Fibroblast of lung (primary cell): ENCODE results near the gene RFX2. TPM values are rescaled to one million over a fixed set of nuclear protein-coding genes. Genes with fewer than 3 reads are reported as not detected.
A peak's percentile ranks its signal among the peaks of the same experiment; 100 is the strongest.

Experiments used
- DNase-seq, 2 donors: peaks; one replicate each; pipeline versions ENCODE4 v3.0.0 to v3.0.0-alpha.2; 2010; ENCODE audit warnings: low read depth in 2 of 2
- H2AFZ ChIP-seq: 2 replicates; pipeline ENCODE4 v1.5.1; 2012; ENCODE audit warnings: low read length, control low read depth, inconsistent platforms
- H3K27ac ChIP-seq: 2 replicates; pipeline ENCODE4 v1.5.1; 2011; ENCODE audit warnings: low read length, control low read depth; ENCODE audit not compliant: insufficient read depth
- H3K27me3 ChIP-seq: 2 replicates; pipeline ENCODE4 v1.5.1; 2011; ENCODE audit warnings: mild to moderate bottlenecking, low read length; ENCODE audit not compliant: control insufficient read depth, insufficient read depth
- H3K36me3 ChIP-seq: 2 replicates; pipeline ENCODE4 v1.5.1; 2011; ENCODE audit warnings: low read length; ENCODE audit not compliant: control insufficient read depth, insufficient read depth
- H3K4me1 ChIP-seq: 2 replicates; pipeline ENCODE4 v1.5.1; 2011; ENCODE audit warnings: low read length; ENCODE audit not compliant: control insufficient read depth, insufficient read depth; ENCODE audit errors: extremely low read depth
- H3K4me2 ChIP-seq: 2 replicates; pipeline ENCODE4 v1.5.1; 2011; ENCODE audit warnings: low read length, control low read depth; ENCODE audit not compliant: insufficient read depth; ENCODE audit errors: extremely low read depth
- H3K4me3 ChIP-seq, 4 experiments: fragments of 200-600 bp in 1 of 4; sonication (generic) in 1 of 4; replicated peaks in 1 of 4; 2 replicates each; pipeline ENCODE4 v1.5.1; 2011 to 2016; ENCODE audit warnings: low read length in 4 of 4, low read depth in 3 of 4, mild to moderate bottlenecking in 3 of 4, control low read depth in 2 of 4, inconsistent platforms in 1 of 4, mixed read lengths in 1 of 4; ENCODE audit not compliant: insufficient read depth in 1 of 4; ENCODE audit errors: control extremely low read depth in 1 of 4
- H3K79me2 ChIP-seq: 2 replicates; pipeline ENCODE4 v1.5.1; 2012; ENCODE audit warnings: mild to moderate bottlenecking, low read length, inconsistent platforms; ENCODE audit not compliant: control insufficient read depth, insufficient read depth
- H3K9ac ChIP-seq: 2 replicates; pipeline ENCODE4 v1.5.1; 2011; ENCODE audit warnings: mild to moderate bottlenecking, low read length, control low read depth; ENCODE audit not compliant: insufficient read depth
- H3K9me3 ChIP-seq: 2 replicates; pipeline ENCODE4 v1.5.1; 2012; ENCODE audit warnings: low read depth, low read length; ENCODE audit not compliant: control insufficient read depth, insufficient read depth
- H4K20me1 ChIP-seq: 2 replicates; pipeline ENCODE4 v1.5.1; 2011; ENCODE audit warnings: low read length; ENCODE audit not compliant: control insufficient read depth, insufficient read depth; ENCODE audit errors: extremely low read depth
- EZH2 ChIP-seq: IDR thresholded peaks from 2 replicates; pipeline ENCODE4 v1.5.1; 2012; ENCODE audit warnings: low read length, control low read depth, mild to moderate bottlenecking; ENCODE audit errors: missing control alignments
- polyA plus RNA-seq, 2 donors: library from polyadenylated mRNA; depleted of rRNA in 1 of 2; stranded (reverse) in 1 of 2; unstranded in 1 of 2; fragments of >200 nt; gene quantifications; 2 replicates each; pipeline ENCODE4 v1.2.1, GENCODE V29; 2011 to 2012; ENCODE audit warnings: missing spikeins in 1 of 2
- total RNA-seq: library from RNA; depleted of rRNA; stranded (reverse); fragments of >200 nt; gene quantifications from 2 replicates; pipeline ENCODE4 v1.2.1, GENCODE V29; 2014
- TF ChIP-seq, protein P1 (sequence below), 2 donors: IDR thresholded peaks in 1 of 2; conservative IDR thresholded peaks in 1 of 2; 1 replicate in 1 of 2; 2 replicates in 1 of 2; pipeline ENCODE4 v1.5.1; 2011 to 2012; ENCODE audit warnings: low read length in 2 of 2, control low read depth in 1 of 2, inconsistent platforms in 1 of 2, low read depth in 1 of 2, mild to moderate bottlenecking in 1 of 2

The RFX2 gene
- total and polyA plus RNA-seq, 2 donors (not counting 1 experiment from before 2014, with no cell fraction given), result 2.5 to 9.6 TPM

DNA sequence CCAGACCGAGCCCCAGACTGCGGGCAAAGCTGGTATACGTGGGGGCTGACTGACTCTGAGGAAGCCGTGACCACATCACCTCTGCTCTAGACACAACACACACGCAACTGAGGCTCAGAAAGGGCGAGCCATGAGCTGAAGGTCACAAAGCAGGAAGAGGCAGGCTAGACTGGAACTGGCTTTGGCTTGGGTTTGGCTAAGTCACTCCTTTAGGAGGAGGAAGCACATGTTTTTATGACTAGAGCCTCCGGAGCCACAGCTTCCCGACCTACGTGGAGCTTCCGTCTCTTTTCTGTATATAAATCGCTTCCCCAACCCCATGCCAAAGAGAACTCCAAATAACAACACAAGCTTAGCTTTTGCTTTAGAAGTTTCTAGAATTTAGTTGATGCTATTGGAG is 48.0 kb downstream of the RFX2 start:
- no peaks in the 10 kb centered on the region for H4K20me1 ChIP-seq
- DNase-seq, result peak in 1 of 2 donors; percentile 58
- no peaks in the 10 kb centered on the region for H3K27me3 ChIP-seq
- no peak for TF ChIP-seq EZH2
- TF ChIP-seq, protein P1, sequence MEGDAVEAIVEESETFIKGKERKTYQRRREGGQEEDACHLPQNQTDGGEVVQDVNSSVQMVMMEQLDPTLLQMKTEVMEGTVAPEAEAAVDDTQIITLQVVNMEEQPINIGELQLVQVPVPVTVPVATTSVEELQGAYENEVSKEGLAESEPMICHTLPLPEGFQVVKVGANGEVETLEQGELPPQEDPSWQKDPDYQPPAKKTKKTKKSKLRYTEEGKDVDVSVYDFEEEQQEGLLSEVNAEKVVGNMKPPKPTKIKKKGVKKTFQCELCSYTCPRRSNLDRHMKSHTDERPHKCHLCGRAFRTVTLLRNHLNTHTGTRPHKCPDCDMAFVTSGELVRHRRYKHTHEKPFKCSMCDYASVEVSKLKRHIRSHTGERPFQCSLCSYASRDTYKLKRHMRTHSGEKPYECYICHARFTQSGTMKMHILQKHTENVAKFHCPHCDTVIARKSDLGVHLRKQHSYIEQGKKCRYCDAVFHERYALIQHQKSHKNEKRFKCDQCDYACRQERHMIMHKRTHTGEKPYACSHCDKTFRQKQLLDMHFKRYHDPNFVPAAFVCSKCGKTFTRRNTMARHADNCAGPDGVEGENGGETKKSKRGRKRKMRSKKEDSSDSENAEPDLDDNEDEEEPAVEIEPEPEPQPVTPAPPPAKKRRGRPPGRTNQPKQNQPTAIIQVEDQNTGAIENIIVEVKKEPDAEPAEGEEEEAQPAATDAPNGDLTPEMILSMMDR (conservative IDR thresholded peaks at IDR 0.05 in 1 of 2, IDR thresholded peaks at IDR 0.05 in 1 of 2; ENCODE audit: low read depth in 1 of 2, low read length in 2 of 2), result no peak
- H3K9ac ChIP-seq, result no peak overlapping the region
- H3K4me3 ChIP-seq, result no peak overlapping the region
- H3K27ac ChIP-seq, result no peak overlapping the region
- H3K79me2 ChIP-seq, result no peaks in the 10 kb centered on the region
- H3K36me3 ChIP-seq, result no peaks in the 10 kb centered on the region
- no peaks in the 10 kb centered on the region for H3K9me3 ChIP-seq
- peak overlapping the region; percentile 25 for H3K4me2 ChIP-seq
- peaks cover 18% of the 10 kb centered on the region for H3K4me1 ChIP-seq
- H2AFZ ChIP-seq, result no peak overlapping the region

DNA sequence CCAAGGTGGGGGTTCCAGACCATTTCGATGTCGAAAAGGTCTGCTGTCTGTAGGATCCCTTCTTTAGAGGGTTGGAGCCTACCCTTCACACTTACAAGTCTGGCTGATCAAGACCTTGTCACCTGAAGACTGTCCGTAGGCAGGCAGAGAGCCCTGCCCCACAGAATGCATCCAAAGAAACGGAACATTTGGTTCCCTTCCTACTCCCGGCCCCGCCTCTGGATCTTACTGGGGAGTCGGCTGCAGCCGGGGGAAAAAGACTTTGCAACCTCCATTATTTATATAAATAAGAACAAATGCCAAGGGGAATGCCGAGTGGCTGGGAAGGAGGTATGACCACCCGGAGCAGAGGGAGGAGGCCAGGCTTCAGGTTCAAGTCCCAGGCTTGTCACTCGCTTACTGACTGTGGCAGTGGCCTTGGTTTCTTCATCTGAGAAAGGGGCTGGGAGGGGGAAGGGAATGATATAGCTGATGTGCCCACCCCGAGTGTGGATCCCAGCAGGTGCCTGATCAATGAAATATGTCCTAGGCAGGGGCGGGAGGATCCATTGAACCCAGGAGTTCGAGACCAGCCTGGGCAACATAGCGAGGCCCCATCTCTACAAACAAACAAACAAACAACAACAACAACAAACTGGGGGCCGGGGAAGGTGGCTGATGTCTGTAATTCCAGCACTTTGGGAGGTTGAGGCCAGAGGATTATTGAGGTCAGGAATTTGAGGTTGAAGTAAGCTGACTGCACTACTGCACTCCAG is 48.7 kb downstream of the RFX2 start:
- no peak overlapping the region for H3K9ac ChIP-seq
- no peaks in the 10 kb centered on the region for H3K9me3 ChIP-seq
- TF ChIP-seq, protein P1 (conservative IDR thresholded peaks at IDR 0.05 in 1 of 2, IDR thresholded peaks at IDR 0.05 in 1 of 2; ENCODE audit: low read depth in 1 of 2, low read length in 2 of 2), result no peak
- TF ChIP-seq EZH2, result no peak
- peaks cover 20% of the 10 kb centered on the region for H3K4me1 ChIP-seq
- H3K27me3 ChIP-seq, result no peaks in the 10 kb centered on the region
- H3K27ac ChIP-seq, result no peak overlapping the region
- no peaks in the 10 kb centered on the region for H3K79me2 ChIP-seq
- H3K4me2 ChIP-seq, result peak overlapping the region; percentile 26
- H2AFZ ChIP-seq, result no peak overlapping the region
- DNase-seq, result no peak
- H4K20me1 ChIP-seq, result no peaks in the 10 kb centered on the region
- no peak overlapping the region for H3K4me3 ChIP-seq
- H3K36me3 ChIP-seq, result no peaks in the 10 kb centered on the region

DNA sequence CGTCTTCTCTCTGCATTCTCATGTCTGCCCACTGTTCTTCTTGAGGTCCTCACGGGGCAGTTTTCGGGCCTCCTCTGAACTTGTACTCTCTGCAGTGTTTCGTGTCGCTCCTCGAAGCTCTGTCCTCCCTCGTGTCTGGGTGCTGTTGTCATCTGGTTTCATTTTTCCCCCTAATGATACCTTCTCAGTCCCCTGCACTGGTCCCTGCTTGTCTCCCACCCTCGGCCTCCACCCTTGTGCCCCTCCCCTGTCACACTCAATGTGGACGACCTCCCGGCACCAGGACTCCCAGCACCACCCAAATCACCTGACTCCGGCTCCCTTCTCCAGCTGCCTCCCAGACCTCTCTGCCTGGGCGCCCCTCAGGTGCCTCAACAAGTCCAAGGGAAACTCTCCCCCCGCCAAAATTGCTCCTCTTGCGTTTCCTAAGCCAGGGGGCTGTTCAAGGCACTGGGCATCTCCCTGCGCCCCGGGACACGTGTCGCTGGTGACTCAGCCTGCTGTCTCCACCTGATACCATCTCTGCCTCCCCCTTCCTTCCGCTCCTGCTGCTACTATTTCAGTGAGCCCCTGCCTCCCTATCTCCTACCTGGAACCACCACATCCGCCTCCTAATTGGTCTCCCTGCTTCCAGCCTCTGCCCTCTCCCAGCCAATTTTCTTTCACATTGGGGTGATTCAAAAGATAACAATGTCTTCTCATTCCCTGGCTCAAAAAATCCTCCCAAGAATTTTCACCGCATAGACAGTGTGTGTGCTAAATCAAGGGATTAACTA is 49.5 kb downstream of the RFX2 start:
- Histone ChIP-seq H3K27me3 (no peaks in the 10 kb centered on the region), H3K9me3 (no peaks in the 10 kb centered on the region), H2AFZ (no peak overlapping the region), H4K20me1 (no peaks in the 10 kb centered on the region), H3K79me2 (no peaks in the 10 kb centered on the region), H3K4me1 (peaks cover 24% of the 10 kb centered on the region), H3K9ac (no peak overlapping the region), H3K4me3 (no peak overlapping the region), H3K4me2 (peak overlapping the region; percentile 26), H3K27ac (no peak overlapping the region), H3K36me3 (no peaks in the 10 kb centered on the region)
- TF ChIP-seq, protein P1 (conservative IDR thresholded peaks at IDR 0.05 in 1 of 2, IDR thresholded peaks at IDR 0.05 in 1 of 2; ENCODE audit: low read depth in 1 of 2, low read length in 2 of 2), result no peak
- TF ChIP-seq EZH2, result no peak
- DNase-seq, result peak in 1 of 2 donors; percentile 91
